Measurements from ENCODE around the gene CDH23.

Gene CDH23

DNA sequence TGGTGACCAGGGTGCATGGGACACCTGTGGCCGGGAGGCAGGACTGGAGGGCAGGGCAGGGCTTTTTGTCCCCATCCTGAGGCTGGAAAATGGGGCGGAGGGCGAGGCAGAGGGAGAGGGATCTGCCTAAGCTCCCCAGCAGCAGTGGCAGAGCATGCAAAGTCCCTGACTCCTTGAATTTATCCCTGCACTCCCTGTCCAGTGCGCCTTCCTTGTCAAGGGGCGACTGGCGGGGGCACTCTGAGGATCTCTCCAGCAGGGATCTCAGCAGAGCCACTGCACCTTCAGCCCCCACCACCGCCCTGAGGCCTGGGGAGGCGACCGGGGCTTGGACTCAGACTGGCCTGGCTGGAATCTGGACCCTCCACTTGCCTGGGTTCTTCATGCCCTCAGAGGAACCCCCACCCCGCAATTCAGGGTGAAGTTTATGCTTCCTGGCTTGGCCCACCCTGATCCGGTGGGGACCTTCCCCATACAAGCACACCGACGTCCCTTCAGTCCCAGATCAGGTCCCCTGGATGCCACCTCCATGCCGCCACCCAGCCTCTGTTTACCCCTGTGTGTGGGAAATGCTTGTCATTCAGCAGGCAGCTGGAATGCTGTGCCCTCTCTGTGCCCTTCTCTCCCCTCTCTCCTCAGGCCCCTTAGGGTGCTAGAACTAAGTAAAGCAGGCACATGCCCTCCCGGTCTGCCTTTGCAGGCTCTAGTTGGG is 46.3 kb downstream of the CDH23 start:
- H3K4me3 ChIP-seq (ENCODE audit: low read depth, low read length) = no peak overlapping the region
- TF ChIP-seq, protein P1, sequence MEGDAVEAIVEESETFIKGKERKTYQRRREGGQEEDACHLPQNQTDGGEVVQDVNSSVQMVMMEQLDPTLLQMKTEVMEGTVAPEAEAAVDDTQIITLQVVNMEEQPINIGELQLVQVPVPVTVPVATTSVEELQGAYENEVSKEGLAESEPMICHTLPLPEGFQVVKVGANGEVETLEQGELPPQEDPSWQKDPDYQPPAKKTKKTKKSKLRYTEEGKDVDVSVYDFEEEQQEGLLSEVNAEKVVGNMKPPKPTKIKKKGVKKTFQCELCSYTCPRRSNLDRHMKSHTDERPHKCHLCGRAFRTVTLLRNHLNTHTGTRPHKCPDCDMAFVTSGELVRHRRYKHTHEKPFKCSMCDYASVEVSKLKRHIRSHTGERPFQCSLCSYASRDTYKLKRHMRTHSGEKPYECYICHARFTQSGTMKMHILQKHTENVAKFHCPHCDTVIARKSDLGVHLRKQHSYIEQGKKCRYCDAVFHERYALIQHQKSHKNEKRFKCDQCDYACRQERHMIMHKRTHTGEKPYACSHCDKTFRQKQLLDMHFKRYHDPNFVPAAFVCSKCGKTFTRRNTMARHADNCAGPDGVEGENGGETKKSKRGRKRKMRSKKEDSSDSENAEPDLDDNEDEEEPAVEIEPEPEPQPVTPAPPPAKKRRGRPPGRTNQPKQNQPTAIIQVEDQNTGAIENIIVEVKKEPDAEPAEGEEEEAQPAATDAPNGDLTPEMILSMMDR (IDR thresholded peaks at IDR 0.05; ENCODE audit: control insufficient read depth, extremely low read depth, insufficient read depth) = no peak
- no peak for DNase-seq (ENCODE audit: low read depth)

DNA sequence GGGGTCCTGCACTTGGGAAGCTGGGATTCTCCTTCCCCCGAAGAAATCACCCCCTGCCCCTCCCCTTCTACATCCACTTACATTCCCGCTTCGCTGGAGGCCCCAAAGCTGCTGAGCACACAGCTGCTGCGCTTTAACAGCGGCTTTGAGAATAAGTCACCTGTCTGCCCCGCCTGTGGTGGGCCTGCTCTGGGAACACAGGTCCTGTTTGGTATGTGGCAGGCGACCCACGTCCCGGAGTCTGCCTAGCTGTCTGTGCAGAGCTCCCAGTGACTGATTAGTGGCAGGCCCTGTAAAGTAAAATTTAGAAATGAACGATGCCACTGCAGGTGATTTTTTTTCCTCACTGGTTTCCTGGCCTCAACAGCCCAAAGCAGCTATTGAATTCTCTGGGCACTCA is 47.0 kb downstream of the CDH23 start:
- TF ChIP-seq, protein P1 (IDR thresholded peaks at IDR 0.05; ENCODE audit: control insufficient read depth, extremely low read depth, insufficient read depth) = no peak
- DNase-seq (ENCODE audit: low read depth) = no peak
- no peak overlapping the region for H3K4me3 ChIP-seq (ENCODE audit: low read depth, low read length)

DNA sequence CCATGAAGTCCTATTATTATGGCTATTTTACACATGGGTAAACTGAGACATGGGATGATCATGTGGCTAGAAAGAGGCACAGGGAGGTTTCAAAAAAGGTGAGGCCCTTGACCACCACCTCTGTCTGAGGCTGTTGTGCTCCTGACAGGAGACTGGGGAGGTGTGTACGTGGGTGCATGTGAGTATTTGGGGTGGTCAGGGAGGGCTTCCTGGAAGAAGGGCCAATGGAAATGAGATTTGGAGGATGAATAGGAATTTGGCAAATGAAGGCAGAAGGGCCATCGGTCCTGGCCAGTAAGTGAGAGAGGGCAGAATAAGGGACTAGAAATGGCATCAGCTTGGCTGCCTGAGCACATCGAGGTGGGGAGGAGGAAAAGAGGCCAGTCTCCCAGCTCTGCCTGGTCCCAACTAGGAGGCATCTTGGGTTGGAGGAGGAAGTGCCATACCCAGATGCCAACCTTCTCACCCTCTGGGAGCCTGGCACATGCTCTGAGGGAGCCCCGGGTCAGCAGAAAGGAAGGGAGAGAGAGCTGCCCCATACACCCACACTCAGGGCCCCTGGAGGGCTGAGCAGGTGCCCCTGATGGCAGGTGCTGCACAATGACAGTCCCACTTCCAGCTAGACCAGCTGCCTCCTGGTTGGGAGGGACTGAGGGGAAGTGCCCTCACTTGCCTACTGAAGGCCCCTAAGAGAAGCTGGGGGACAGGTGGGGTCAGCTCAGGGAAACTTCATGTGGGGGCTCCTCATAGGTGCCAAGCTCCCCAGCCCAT is 47.7 kb downstream of the CDH23 start:
- DNase-seq (ENCODE audit: low read depth) = no peak
- TF ChIP-seq, protein P1 (IDR thresholded peaks at IDR 0.05; ENCODE audit: control insufficient read depth, extremely low read depth, insufficient read depth) = no peak
- H3K4me3 ChIP-seq (ENCODE audit: low read depth, low read length) = no peak overlapping the region

DNA sequence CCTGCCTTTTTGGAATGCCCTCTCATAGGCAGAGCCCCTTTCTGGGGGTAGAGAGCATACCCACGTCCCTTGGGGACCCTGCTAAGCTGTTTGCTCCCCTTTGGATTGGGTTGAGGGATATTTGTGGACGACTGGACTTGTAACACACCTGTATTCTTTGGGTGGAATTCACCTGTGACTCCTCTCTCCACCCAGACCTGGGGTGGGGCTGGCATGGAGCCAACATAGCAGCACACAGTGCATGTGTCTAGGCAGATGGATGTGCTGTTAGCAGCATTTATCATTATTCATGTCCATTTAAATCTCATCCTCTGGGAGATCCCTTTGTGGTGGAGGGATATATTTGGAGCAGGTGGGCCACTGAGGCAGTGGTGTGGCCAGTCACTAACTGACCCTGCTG is 51.0 kb downstream of the CDH23 start:
- TF ChIP-seq, protein P1 (IDR thresholded peaks at IDR 0.05; ENCODE audit: control insufficient read depth, extremely low read depth, insufficient read depth) = no peak
- no peak overlapping the region for H3K4me3 ChIP-seq (ENCODE audit: low read depth, low read length)
- DNase-seq (ENCODE audit: low read depth) = no peak

DNA sequence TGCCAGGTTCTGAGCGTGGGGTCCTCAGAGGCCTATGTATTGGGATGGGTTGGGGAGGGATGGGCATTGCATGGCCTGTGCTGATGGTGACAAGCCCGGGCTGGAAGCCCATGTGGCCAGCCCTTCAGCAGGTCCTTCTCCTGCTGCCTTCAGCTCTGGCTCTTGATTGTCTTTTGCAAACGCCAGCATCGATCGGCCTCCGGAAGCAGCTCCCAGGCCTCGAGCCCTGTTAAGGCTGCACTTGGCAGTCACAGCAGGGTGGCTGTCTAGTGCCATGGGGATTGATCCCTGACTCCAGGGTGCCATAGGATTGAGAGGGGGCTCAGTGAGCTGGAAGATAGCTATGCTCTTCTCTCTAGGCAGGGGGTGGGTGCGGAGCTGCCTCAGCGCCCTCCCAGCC is 51.4 kb downstream of the CDH23 start:
- DNase-seq (ENCODE audit: low read depth) = no peak
- no peak overlapping the region for H3K4me3 ChIP-seq (ENCODE audit: low read depth, low read length)
- TF ChIP-seq, protein P1 (IDR thresholded peaks at IDR 0.05; ENCODE audit: control insufficient read depth, extremely low read depth, insufficient read depth) = no peak

DNA sequence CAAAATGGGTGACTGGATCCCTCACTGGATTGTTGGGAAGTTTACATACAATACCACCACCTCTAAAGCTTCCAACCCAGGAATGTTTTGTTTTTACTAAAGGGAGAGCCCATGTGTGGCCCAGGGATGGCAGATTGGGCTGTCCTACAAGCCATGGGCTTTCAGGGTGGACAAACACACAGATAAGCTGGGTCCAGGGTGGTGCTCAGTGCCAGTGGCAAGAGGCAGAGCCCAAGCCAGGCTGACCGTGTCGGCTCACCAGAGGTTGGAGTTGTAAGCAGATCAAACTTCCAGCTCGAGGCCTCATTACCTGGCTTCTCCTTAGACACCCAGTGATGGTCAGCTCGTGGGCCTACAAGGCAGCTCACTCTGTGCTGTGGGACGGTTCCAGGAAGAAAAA is 52.3 kb downstream of the CDH23 start:
- DNase-seq (ENCODE audit: low read depth) = no peak
- no peak overlapping the region for H3K4me3 ChIP-seq (ENCODE audit: low read depth, low read length)
- TF ChIP-seq, protein P1 (IDR thresholded peaks at IDR 0.05; ENCODE audit: control insufficient read depth, extremely low read depth, insufficient read depth) = no peak
